SU-DHL-6 (cell line): Measurements from ENCODE around the gene A2ML1.
"Not testable (repeated sequence)": the region's sequence is repeated elsewhere in the genome, so short reads cannot be mapped to it uniquely, and the experiment has no call there.

Experiments
- H2AFZ ChIP-seq: fragments of 200-600 bp; sonication (generic); 2 replicates; pipeline ENCODE4 v1.6.1; 2014; ENCODE audit warnings: low read depth, mild to moderate bottlenecking, moderate library complexity, mixed read lengths, antibody characterized with exemption, low read length; ENCODE audit not compliant: severe bottlenecking
- H3F3A ChIP-seq: fragments of 200-600 bp; shearing (Covaris generic); 2 replicates; pipeline ENCODE4 v1.6.0; 2016; ENCODE audit warnings: antibody characterized with exemption, mild to moderate bottlenecking; ENCODE audit not compliant: insufficient read depth
- H3K27ac ChIP-seq: fragments of 200-600 bp; sonication (generic); 2 replicates; pipeline ENCODE4 v1.5.1; 2016; ENCODE audit warnings: low read depth, mild to moderate bottlenecking, low read length, moderate library complexity, mixed read lengths
- H3K27me3 ChIP-seq: fragments of 200-600 bp; sonication (generic), shearing (Covaris generic); 2 replicates; pipeline ENCODE4 v1.6.0; 2014; ENCODE audit warnings: mild to moderate bottlenecking, low read length
- H3K36me3 ChIP-seq: fragments of 200-600 bp; sonication (generic); 2 replicates; pipeline ENCODE4 v1.6.1; 2014; ENCODE audit warnings: mild to moderate bottlenecking, low read length, mixed read lengths
- H3K4me2 ChIP-seq: fragments of 300-600, 200-600 bp; shearing (Covaris generic), sonication (generic); 2 replicates; pipeline ENCODE4 v1.6.0; 2014; ENCODE audit warnings: low read length, low read depth, mild to moderate bottlenecking; ENCODE audit not compliant: poor library complexity, severe bottlenecking
- H3K4me3 ChIP-seq: fragments of 200-600 bp; sonication (generic); 2 replicates; pipeline ENCODE4 v1.5.1; 2014; ENCODE audit warnings: antibody characterized with exemption, low read length, mild to moderate bottlenecking, mixed read lengths; ENCODE audit not compliant: insufficient read depth, poor library complexity, severe bottlenecking
- H3K79me2 ChIP-seq: fragments of 200-600 bp; sonication (generic); 2 replicates; pipeline ENCODE4 v1.6.1; 2014; ENCODE audit warnings: mild to moderate bottlenecking, low read length, moderate library complexity; ENCODE audit not compliant: insufficient read depth
- H3K9ac ChIP-seq: fragments of 200-600 bp; sonication (generic); 2 replicates; pipeline ENCODE4 v1.7.0; 2014; ENCODE audit warnings: mild to moderate bottlenecking, low read length
- H3K9me2 ChIP-seq: fragments of 200-600 bp; sonication (generic); replicated peaks from 2 replicates; pipeline ENCODE4 v1.6.1; 2014; ENCODE audit warnings: low read length; ENCODE audit not compliant: insufficient read depth
- H3K9me3 ChIP-seq: fragments of 200-600 bp; sonication (generic); 2 replicates; pipeline ENCODE4 v1.6.1; 2014; ENCODE audit warnings: low read length, mixed read lengths; ENCODE audit not compliant: insufficient read depth
- H4K20me1 ChIP-seq: fragments of 200-600 bp; sonication (generic); 2 replicates; pipeline ENCODE4 v1.6.1; 2014; ENCODE audit warnings: low read depth, mild to moderate bottlenecking, antibody characterized with exemption, low read length, moderate library complexity, mixed read lengths
- CTCF ChIP-seq: fragments of 200-600 bp; sonication (generic); IDR thresholded peaks from one replicate; pipeline ENCODE4 v1.5.1; 2017; ENCODE audit warnings: antibody characterized with exemption, mild to moderate bottlenecking, low read length, moderate library complexity; ENCODE audit not compliant: insufficient read depth, poor library complexity, severe bottlenecking
- EZH2phosphoT487 ChIP-seq: fragments of 200-600 bp; sonication (generic), shearing (Covaris generic); conservative IDR thresholded peaks from 2 replicates; pipeline ENCODE4 v1.6.1; 2018; ENCODE audit warnings: mild to moderate bottlenecking, antibody characterized with exemption, low read length, moderate library complexity, mixed read lengths

Gene A2ML1

DNA sequence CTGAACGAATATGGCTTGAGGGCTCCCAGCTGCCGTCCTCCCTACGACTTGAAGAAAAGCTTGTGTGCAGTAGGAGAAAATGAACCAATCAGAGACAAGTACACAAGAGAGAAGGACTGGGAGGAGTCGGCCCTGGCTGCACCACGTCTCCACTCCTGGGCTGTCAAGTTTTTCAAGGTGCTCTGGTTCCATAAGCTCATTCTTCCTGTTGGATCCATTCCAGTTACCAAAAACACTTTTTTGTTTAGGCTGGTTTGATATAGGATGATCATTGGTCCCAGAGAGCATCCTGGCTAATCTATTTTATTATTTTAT is 2.8 kb upstream of the A2ML1 start:
- H3K36me3 ChIP-seq, result no peaks in the 10 kb centered on the region
- no peaks in the 10 kb centered on the region for H3K9me3 ChIP-seq
- no peaks in the 10 kb centered on the region for H3F3A ChIP-seq
- H3K27ac ChIP-seq, result no peak overlapping the region
- no peak overlapping the region for H2AFZ ChIP-seq
- no peaks in the 10 kb centered on the region for H3K9me2 ChIP-seq
- H4K20me1 ChIP-seq, result no peaks in the 10 kb centered on the region
- no peaks in the 10 kb centered on the region for H3K79me2 ChIP-seq
- H3K4me3 ChIP-seq, result no peak overlapping the region
- H3K4me2 ChIP-seq, result no peak overlapping the region
- H3K27me3 ChIP-seq, result no peaks in the 10 kb centered on the region
- H3K9ac ChIP-seq, result no peak overlapping the region
- TF ChIP-seq EZH2phosphoT487 (no peak), CTCF (no peak)

DNA sequence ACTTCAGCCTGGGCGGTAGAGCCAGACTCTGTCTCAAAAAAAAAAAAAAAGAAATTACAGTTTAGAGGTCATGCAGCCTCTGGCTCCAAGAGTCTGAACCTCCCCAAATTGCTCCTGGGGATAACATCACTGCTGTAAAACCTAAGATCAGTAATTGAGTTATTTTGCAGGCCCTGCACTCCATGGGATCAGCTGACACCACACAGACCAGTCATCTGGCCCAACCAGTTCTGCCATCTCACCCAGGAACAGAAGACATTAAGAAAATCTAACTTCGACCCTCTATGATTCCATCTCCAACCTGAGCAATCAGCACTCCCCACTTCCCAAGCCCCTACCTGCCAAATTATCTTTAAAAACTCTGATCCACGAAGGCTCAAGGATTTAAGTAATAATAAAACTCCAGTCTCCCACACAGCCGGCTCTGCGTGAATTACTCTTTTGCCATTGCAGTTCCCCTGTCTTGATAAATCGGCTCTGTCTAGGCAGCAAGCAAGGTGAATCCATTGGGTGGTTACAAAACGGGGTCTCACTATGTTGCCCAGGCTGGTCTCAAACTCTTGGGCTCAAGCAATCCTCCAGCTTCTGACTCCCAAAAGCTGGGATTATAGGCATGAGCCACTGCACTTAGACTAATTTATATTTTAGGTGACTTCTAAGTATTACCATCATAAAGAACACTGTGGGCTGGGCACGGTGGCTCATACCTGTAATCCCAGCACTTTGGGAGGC is 1.6 kb upstream of the A2ML1 start:
- not testable (repeated sequence) for H3K4me3 ChIP-seq, H3K4me2 ChIP-seq, H3K9me3 ChIP-seq, H3K36me3 ChIP-seq, H4K20me1 ChIP-seq, H3K9me2 ChIP-seq, H3K9ac ChIP-seq, H3K27ac ChIP-seq, H3K27me3 ChIP-seq, H3K79me2 ChIP-seq, H2AFZ ChIP-seq, H3F3A ChIP-seq

- Histone ChIP-seq H3K4me2 (no peak overlapping the region), H3K9me2 (no peaks in the 10 kb centered on the region), H3K9ac (no peak overlapping the region), H4K20me1 (no peaks in the 10 kb centered on the region), H3K4me3 (no peak overlapping the region), H3K79me2 (no peaks in the 10 kb centered on the region), H3K27me3 (no peaks in the 10 kb centered on the region), H3F3A (no peaks in the 10 kb centered on the region), H3K27ac (no peak overlapping the region), H3K9me3 (no peaks in the 10 kb centered on the region), H2AFZ (no peak overlapping the region), H3K36me3 (no peaks in the 10 kb centered on the region)
- TF ChIP-seq CTCF, result no peak
- TF ChIP-seq EZH2phosphoT487, result no peak
These were observed 830 bp upstream of the A2ML1 start for GRCh38 chr12:8821591-8821990.

- Histone ChIP-seq H3K36me3 (no peaks in the 10 kb centered on the region), H3K9me2 (no peaks in the 10 kb centered on the region), H3K79me2 (no peaks in the 10 kb centered on the region), H3K9me3 (no peaks in the 10 kb centered on the region), H3K9ac (no peak overlapping the region), H3K4me2 (no peak overlapping the region), H3K27me3 (no peaks in the 10 kb centered on the region), H3K27ac (no peak overlapping the region), H3K4me3 (no peak overlapping the region), H4K20me1 (no peaks in the 10 kb centered on the region), H3F3A (no peaks in the 10 kb centered on the region), H2AFZ (no peak overlapping the region)
- TF ChIP-seq CTCF, result no peak
- no peak for TF ChIP-seq EZH2phosphoT487
These were observed 1.3 kb downstream of the A2ML1 start for GRCh38 chr12:8823565-8824300.
